Measurements from ENCODE around the gene TRMT1L. TPM values are rescaled to one million over a fixed set of nuclear protein-coding genes. Genes with fewer than 3 reads are reported as not detected.
A peak's percentile ranks its signal among the peaks of the same experiment; 100 is the strongest.

The TRMT1L gene
- total RNA-seq, 1 donor from 2014 or later = 20.3 TPM

DNA sequence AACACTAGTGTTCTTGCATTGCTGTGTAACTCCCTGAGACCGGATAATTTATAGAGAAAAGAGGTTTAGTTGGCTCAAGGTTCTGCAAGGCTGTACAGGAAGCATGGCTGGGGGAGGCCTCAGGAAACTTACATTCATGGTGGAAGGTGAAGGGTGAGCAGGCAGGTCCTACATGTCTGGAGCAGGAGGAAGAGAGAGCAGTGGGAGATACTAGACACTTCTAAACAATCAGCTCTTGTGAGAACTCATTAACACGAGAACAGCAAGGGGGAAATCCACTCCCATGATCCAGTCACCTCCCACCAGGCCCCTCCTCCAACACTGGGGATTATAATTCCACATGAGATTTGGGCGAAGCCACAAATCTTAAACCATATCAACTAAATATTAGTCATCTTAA lies 81.3 kb downstream of the TRMT1L start:
- DNase-seq (ENCODE audit: low read depth) = no peak
- no peaks in the 10 kb centered on the region for H3K36me3 ChIP-seq (ENCODE audit: control insufficient read depth, insufficient read depth, low read length)
- H3K27me3 ChIP-seq (ENCODE audit: control insufficient read depth, insufficient read depth, low read length) = no peaks in the 10 kb centered on the region
- no peak overlapping the region for H3K4me3 ChIP-seq (ENCODE audit: low read depth, low read length)
- TF ChIP-seq, protein P1, sequence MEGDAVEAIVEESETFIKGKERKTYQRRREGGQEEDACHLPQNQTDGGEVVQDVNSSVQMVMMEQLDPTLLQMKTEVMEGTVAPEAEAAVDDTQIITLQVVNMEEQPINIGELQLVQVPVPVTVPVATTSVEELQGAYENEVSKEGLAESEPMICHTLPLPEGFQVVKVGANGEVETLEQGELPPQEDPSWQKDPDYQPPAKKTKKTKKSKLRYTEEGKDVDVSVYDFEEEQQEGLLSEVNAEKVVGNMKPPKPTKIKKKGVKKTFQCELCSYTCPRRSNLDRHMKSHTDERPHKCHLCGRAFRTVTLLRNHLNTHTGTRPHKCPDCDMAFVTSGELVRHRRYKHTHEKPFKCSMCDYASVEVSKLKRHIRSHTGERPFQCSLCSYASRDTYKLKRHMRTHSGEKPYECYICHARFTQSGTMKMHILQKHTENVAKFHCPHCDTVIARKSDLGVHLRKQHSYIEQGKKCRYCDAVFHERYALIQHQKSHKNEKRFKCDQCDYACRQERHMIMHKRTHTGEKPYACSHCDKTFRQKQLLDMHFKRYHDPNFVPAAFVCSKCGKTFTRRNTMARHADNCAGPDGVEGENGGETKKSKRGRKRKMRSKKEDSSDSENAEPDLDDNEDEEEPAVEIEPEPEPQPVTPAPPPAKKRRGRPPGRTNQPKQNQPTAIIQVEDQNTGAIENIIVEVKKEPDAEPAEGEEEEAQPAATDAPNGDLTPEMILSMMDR (IDR thresholded peaks at IDR 0.05; ENCODE audit: insufficient read depth, low read length, poor library complexity, severe bottlenecking) = no peak

GRCh38 chr1:185074307-185074706 lies 82.4 kb downstream of the TRMT1L start:
- Histone ChIP-seq H3K27me3 (ENCODE audit: control insufficient read depth, insufficient read depth, low read length) (no peaks in the 10 kb centered on the region), H3K36me3 (ENCODE audit: control insufficient read depth, insufficient read depth, low read length) (no peaks in the 10 kb centered on the region), H3K4me3 (ENCODE audit: low read depth, low read length) (no peak overlapping the region)
- TF ChIP-seq, protein P1 (IDR thresholded peaks at IDR 0.05; ENCODE audit: insufficient read depth, low read length, poor library complexity, severe bottlenecking) = no peak
- no peak for DNase-seq (ENCODE audit: low read depth)

GRCh38 chr1:185073725-185074124 lies 83.0 kb downstream of the TRMT1L start:
- TF ChIP-seq, protein P1 (IDR thresholded peaks at IDR 0.05; ENCODE audit: insufficient read depth, low read length, poor library complexity, severe bottlenecking) = no peak
- DNase-seq (ENCODE audit: low read depth) = peak; percentile 18
- no peak overlapping the region for H3K4me3 ChIP-seq (ENCODE audit: low read depth, low read length)
- no peaks in the 10 kb centered on the region for H3K27me3 ChIP-seq (ENCODE audit: control insufficient read depth, insufficient read depth, low read length)
- H3K36me3 ChIP-seq (ENCODE audit: control insufficient read depth, insufficient read depth, low read length) = no peaks in the 10 kb centered on the region

DNA sequence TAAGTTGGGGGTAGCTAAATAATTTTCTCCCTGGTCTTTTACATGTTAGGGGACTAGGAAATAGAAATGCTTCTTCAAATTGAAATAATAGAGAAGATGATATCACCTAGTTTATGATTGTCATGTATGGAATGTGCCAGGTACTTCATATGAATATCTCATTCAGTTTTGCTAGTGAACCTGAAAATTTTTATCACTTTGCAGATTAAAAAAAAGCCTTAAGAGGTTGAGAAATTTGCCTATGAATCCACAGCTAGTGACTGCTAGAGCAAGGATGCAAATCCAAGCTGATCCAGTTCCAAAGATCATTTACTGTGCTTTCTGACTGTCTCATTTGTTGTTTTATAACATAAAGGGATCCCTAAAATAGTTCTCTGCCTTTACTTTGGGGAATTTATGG lies 86.7 kb downstream of the TRMT1L start:
- no peaks in the 10 kb centered on the region for H3K27me3 ChIP-seq (ENCODE audit: control insufficient read depth, insufficient read depth, low read length)
- no peaks in the 10 kb centered on the region for H3K36me3 ChIP-seq (ENCODE audit: control insufficient read depth, insufficient read depth, low read length)
- no peak overlapping the region for H3K4me3 ChIP-seq (ENCODE audit: low read depth, low read length)
- no peak for DNase-seq (ENCODE audit: low read depth)
- TF ChIP-seq, protein P1 (IDR thresholded peaks at IDR 0.05; ENCODE audit: insufficient read depth, low read length, poor library complexity, severe bottlenecking) = no peak

DNA sequence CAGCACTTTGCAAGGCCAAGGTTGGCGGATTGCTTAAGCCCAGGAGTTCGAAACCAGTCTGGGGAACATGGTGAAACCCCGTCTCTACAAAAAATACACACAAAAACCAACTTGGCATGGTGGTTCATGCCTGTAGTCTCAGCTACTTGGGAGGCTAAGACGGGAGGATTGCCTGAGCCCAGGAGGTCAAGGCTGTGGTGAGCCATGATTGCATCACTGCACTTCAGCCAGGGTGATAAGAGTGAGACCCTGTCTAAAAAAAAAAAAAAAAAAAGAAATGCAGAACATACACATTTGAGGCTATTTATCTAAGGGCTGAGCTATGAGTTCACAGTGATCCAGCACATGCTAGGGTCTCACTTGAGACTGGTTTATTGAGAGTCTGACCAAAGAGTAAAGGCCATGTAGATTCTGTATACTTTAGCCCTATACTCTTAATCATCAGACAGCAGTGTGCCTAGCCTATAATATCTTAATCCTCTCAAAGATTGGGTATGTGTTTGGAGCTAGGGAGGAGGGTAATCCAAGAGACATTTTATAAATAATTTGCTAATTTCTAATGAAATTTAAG lies 87.5 kb downstream of the TRMT1L start:
- no peaks in the 10 kb centered on the region for H3K27me3 ChIP-seq (ENCODE audit: control insufficient read depth, insufficient read depth, low read length)
- no peaks in the 10 kb centered on the region for H3K36me3 ChIP-seq (ENCODE audit: control insufficient read depth, insufficient read depth, low read length)
- H3K4me3 ChIP-seq (ENCODE audit: low read depth, low read length) = no peak overlapping the region
- DNase-seq (ENCODE audit: low read depth) = no peak
- TF ChIP-seq, protein P1 (IDR thresholded peaks at IDR 0.05; ENCODE audit: insufficient read depth, low read length, poor library complexity, severe bottlenecking) = no peak

- Histone ChIP-seq H3K27me3 (ENCODE audit: control insufficient read depth, insufficient read depth, low read length) (no peaks in the 10 kb centered on the region), H3K4me3 (ENCODE audit: low read depth, low read length) (no peak overlapping the region), H3K36me3 (ENCODE audit: control insufficient read depth, insufficient read depth, low read length) (no peaks in the 10 kb centered on the region)
- DNase-seq (ENCODE audit: low read depth) = no peak
- TF ChIP-seq, protein P1 (IDR thresholded peaks at IDR 0.05; ENCODE audit: insufficient read depth, low read length, poor library complexity, severe bottlenecking) = no peak
Measured at GRCh38 chr1:185068341-185068740, 88.4 kb downstream of the TRMT1L start.
